HEK293T (cell line): Measurements from ENCODE around the gene DOK6.

Experiments used
- CTCF ChIA-PET: fragments of 350-600 bp; formaldehyde crosslinking; extraction: SDS; loops from one replicate; lab custom pipeline; 2021; ENCODE audit warnings: antibody characterized with exemption, inconsistent platforms; lab: Yijun Ruan, JAX
- POLR2A ChIA-PET: fragments of 350-600 bp; formaldehyde crosslinking; extraction: SDS; loops from one replicate; lab custom pipeline; 2020; ENCODE audit warnings: antibody characterized with exemption, inconsistent platforms; lab: Yijun Ruan, JAX
- DNase-seq: peaks from one replicate; pipeline ENCODE4 v3.0.0; 2012; ENCODE audit warnings: mixed read lengths; ENCODE audit errors: extremely low spot score
- ARNT ChIP-seq: fragments of 450-650 bp; IDR thresholded peaks from 2 replicates; pipeline ENCODE4 v1.6.1; 2017; ENCODE audit warnings: mild to moderate bottlenecking
- BHLHE40 ChIP-seq: fragments of 450-650 bp; IDR thresholded peaks from 2 replicates; pipeline ENCODE4 v1.6.1; 2016; ENCODE audit warnings: mild to moderate bottlenecking, moderate library complexity, borderline replicate concordance
- CTBP1 ChIP-seq: fragments of 450-650 bp; IDR thresholded peaks from 2 replicates; pipeline ENCODE4 v1.6.1; 2016; ENCODE audit warnings: borderline replicate concordance
- ELF4 ChIP-seq: fragments of 450-650 bp; IDR thresholded peaks from 2 replicates; pipeline ENCODE4 v1.6.1; 2017; ENCODE audit warnings: antibody characterized with exemption
- FOXA1 ChIP-seq: fragments of 450-650 bp; IDR thresholded peaks from 2 replicates; pipeline ENCODE4 v1.6.1; 2016; ENCODE audit warnings: mild to moderate bottlenecking
- FOXK2 ChIP-seq: fragments of 450-650 bp; IDR thresholded peaks from 2 replicates; pipeline ENCODE4 v1.6.1; 2016; ENCODE audit warnings: mild to moderate bottlenecking
- FOXM1 ChIP-seq: fragments of 450-650 bp; IDR thresholded peaks from 2 replicates; pipeline ENCODE4 v1.6.1; 2017; ENCODE audit warnings: mild to moderate bottlenecking, borderline replicate concordance
- HDGF ChIP-seq: fragments of 450-650 bp; IDR thresholded peaks from 2 replicates; pipeline ENCODE4 v1.6.1; 2017; ENCODE audit warnings: antibody characterized with exemption, borderline replicate concordance
- L3MBTL2 ChIP-seq: fragments of 450-650 bp; conservative IDR thresholded peaks from 2 replicates; pipeline ENCODE4 v1.6.1; 2016; ENCODE audit warnings: mild to moderate bottlenecking
- LEF1 ChIP-seq: fragments of 450-650 bp; IDR thresholded peaks from 2 replicates; pipeline ENCODE4 v1.6.1; 2017; ENCODE audit warnings: mild to moderate bottlenecking, borderline replicate concordance
- NFRKB ChIP-seq: fragments of 450-650 bp; IDR thresholded peaks from 2 replicates; pipeline ENCODE4 v1.6.1; 2016; ENCODE audit warnings: mild to moderate bottlenecking, moderate library complexity
- SP1 ChIP-seq: fragments of 450-650 bp; IDR thresholded peaks from 2 replicates; pipeline ENCODE4 v1.6.1; 2017
- TARDBP ChIP-seq: fragments of 450-650 bp; IDR thresholded peaks from 2 replicates; pipeline ENCODE4 v1.6.1; 2016
- ZNF384 ChIP-seq: fragments of 450-650 bp; IDR thresholded peaks from 2 replicates; pipeline ENCODE4 v1.6.1; 2016
- TF ChIP-seq, protein P1 (sequence below): fragments of 450-650 bp; IDR thresholded peaks from 2 replicates; pipeline ENCODE4 v1.6.1; 2016

Gene DOK6

DNA sequence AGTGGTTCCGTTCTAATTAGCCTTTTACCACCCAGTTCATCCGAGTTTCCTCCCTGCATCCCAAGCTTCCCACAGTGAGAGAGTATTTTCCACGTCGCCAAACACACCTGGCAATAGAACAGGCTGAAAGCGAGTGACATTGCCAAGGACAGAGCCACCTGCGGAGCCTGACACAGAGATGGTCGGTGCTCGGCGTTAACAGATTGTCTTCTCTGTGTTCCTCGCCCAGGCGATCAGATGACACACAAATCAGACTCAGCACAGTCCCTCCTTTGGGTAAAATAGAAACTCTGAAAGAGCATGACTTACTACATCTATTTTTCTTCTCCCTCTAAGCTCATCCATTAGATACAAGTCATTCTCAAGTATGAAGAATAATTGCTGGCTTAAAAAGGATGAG lies 439.3 kb downstream of the DOK6 start:
- POLR2A ChIA-PET, result no interaction called here
- CTCF ChIA-PET, result no interaction called here
- TF ChIP-seq CTBP1, result no peak
- no peak for TF ChIP-seq BHLHE40
- TF ChIP-seq, protein P1, sequence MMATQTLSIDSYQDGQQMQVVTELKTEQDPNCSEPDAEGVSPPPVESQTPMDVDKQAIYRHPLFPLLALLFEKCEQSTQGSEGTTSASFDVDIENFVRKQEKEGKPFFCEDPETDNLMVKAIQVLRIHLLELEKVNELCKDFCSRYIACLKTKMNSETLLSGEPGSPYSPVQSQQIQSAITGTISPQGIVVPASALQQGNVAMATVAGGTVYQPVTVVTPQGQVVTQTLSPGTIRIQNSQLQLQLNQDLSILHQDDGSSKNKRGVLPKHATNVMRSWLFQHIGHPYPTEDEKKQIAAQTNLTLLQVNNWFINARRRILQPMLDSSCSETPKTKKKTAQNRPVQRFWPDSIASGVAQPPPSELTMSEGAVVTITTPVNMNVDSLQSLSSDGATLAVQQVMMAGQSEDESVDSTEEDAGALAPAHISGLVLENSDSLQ, result no peak
- no peak for TF ChIP-seq L3MBTL2
- no peak for TF ChIP-seq TARDBP
- TF ChIP-seq ARNT, result no peak
- TF ChIP-seq FOXM1, result no peak
- no peak for TF ChIP-seq NFRKB
- no peak for TF ChIP-seq LEF1
- no peak for TF ChIP-seq HDGF
- DNase-seq, result no peak

DNA sequence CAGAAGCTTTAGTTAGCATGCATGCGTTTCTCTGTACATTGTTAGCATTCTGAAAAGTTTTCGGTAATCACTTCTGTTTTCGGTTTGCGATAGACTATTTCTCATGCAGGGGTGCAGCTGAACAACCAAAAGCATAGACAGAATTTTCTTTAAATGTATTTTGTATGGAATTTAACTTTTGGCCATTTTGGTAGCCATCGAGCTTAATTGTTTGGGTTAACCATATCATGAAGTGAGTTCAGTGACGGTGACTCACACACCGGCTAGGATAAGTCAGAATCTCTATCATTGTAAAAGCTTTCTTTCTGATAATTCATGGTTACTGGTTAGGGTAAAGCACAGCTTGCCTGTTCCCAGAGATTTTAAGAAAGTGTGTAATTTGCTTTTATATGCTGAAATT lies 439.8 kb downstream of the DOK6 start:
- no peak for DNase-seq
- ChIA-PET POLR2A (no interaction called here), CTCF (no interaction called here)
- TF ChIP-seq ZNF384, result no peak
- TF ChIP-seq, protein P1, result no peak
- no peak for TF ChIP-seq L3MBTL2
- no peak for TF ChIP-seq FOXK2
- TF ChIP-seq SP1, result no peak
- TF ChIP-seq TARDBP, result no peak
- no peak for TF ChIP-seq LEF1
- TF ChIP-seq ARNT, result no peak
- no peak for TF ChIP-seq ELF4
- no peak for TF ChIP-seq HDGF
- no peak for TF ChIP-seq FOXM1
- no peak for TF ChIP-seq FOXA1
- TF ChIP-seq CTBP1, result no peak

DNA sequence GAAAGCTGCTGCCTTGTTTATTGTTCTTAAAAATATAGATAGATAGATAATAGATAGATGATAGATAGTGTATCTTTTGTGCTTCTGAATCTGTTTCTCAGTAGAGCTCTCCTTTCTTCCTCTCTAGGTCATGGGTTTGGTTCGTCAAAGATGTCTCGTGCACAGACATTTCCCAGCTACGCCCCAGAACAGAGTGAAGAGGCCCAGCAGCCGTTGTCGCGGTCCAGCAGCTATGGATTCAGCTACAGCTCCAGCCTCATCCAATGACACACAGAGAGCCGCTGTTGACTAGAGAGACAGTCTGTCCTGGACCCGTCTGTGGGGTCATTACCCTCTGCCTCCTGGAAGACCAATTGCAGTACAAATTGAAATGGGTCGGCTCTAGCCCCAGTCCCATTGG lies 440.4 kb downstream of the DOK6 start:
- ChIA-PET CTCF (no interaction called here), POLR2A (no interaction called here)
- no peak for TF ChIP-seq HDGF
- no peak for TF ChIP-seq FOXM1
- TF ChIP-seq ZNF384, result no peak
- no peak for TF ChIP-seq CTBP1
- no peak for TF ChIP-seq FOXA1
- DNase-seq, result no peak

DNA sequence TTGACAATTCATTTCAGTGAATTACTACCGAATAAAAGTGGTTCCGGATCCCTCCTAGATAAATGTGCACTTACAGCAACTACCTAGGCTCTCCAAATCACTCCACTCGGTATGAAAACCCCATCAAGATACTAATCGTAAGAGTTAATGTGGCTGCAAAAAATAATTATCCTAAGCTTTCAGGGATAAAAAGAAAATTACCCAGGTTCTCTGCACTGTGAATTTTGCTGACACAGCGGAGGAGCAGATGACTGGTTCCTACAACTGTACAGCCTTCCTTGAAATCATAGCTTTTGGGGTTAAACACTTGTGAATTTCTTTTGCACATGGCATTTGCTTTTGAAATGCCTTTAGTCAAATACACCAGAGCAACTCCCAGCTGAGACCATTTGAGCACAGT lies 442.3 kb downstream of the DOK6 start:
- ChIA-PET POLR2A (no interaction called here), CTCF (no interaction called here)
- DNase-seq, result no peak
- TF ChIP-seq FOXK2 (no peak), SP1 (no peak), FOXM1 (no peak), HDGF (no peak), LEF1 (no peak)
- TF ChIP-seq, protein P1, result no peak

DNA sequence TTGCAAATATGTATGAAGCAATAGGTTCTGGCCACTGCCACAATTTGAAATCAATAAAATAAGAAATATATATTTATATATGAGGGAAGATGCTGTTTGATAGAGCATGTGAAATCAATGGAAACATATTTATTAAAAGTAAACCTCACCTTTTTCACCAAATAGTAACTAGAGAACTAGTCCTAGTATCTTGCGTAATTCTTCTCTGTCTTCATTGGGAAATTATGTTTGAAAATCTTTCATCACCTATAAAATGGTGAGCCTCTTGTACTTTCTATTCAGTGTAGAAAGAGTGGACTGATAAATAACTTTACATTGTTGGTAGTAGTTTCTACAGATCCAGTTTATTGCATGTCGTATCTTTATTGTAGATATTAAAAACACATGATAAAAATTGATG lies 444.0 kb downstream of the DOK6 start:
- CTCF ChIA-PET, result no interaction called here
- POLR2A ChIA-PET, result no interaction called here
- TF ChIP-seq HDGF (no peak), SP1 (no peak), FOXK2 (no peak), NFRKB (no peak), CTBP1 (no peak), L3MBTL2 (no peak), ARNT (no peak), BHLHE40 (no peak), ZNF384 (no peak), LEF1 (no peak), FOXM1 (no peak), ELF4 (no peak)
- TF ChIP-seq, protein P1, result no peak
- no peak for DNase-seq

DNA sequence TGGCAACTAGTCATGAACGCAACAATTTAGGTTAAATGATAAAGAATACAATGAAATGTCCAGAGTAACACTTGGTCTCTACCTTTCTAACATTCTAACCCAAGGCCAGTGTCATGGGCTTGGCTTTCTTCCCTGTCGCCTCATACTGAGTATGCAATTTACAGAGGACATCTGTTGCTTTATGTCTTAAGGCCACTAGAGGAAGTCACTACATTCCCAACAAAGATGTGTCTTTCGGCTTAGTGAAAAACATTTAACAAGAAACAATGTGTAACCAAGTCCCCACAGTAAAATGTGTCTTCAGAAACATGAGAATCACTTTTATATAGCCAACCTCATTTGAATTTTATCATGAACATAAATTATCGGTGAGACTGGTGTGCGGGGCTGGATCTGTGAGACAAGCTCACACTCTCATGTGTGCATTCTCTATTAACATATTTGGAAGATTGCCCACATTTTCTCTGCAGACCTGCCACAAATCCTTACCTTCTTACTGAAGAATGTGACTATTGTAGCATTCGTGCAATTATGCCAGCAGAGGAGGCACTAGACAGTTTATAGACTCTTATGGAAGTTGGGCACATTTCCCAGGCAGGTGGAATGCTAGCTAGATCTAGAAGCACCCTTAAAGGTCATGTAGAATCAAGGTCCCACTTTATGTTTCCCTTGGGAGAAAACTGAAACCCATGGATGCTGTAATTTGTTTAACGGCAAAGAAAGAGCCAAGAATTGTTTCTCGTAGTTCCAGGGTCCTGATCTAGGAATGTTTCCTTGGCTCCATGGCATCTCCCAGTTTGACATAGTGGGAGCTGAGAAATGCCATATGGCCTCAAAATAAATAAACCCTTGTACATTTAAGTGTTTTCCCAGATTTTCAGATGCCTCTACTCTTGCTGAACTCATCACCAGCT lies 445.2 kb downstream of the DOK6 start:
- ChIA-PET POLR2A (no interaction called here), CTCF (interaction anchor here (0.6 kb wide), 1 partner anchor 363 kb away, joined by 4 read pairs; no protein-coding TSS in a partner anchor)
- DNase-seq, result peak; percentile 6

More for the DNA sequence above, 445.2 kb downstream of the DOK6 start:
- TF ChIP-seq, protein P1, result 0 out of 2 replicates have a peak, but pooled peaks have one; percentile 2
- TF ChIP-seq NFRKB, result no peak
